COR-L47 (cell line): ENCODE measurements around the gene SNX22.

Experiments used
- DNase-seq: peaks from one replicate; lab custom pipeline; 2025; lab: John Stamatoyannopoulos, UW

Gene SNX22

DNA sequence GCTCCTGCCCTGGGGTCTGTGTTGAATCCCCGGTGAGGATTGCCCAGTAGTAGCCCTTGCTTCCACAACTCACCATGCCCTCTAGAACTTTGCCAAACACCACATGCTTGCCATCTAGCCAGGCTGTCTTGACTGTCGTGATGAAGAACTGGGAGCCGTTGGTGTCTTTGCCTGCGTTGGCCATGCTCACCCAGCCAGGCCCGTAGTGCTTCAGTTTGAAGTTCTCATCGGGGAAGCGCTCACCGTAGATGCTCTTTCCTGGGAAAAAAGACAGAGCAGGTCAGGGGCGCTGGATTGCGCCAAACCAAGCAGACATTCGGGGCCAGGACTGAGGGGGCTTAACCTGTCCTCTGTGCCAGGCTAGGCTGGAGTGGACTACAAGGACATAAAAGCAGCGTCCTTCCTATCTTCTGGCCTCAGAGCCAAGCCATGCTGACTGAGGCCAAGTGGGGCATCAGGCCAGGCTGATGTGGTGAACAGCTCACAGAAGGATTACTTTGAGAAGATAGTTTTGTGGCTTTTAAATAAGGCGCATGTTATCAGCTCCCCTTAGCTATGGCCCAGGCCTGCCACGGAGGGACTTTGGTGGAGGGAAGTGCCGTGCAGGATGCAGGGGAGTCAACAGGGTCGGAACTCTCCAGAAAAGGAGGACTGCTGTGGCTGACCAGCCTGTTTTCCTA is 5.3 kb downstream of the SNX22 start:
- no peak for DNase-seq

GRCh38 chr15:64157599-64158125 is 6.1 kb downstream of the SNX22 start:
- no peak for DNase-seq

- DNase-seq: no peak
Observed at GRCh38 chr15:64158363-64159134, 7.0 kb downstream of the SNX22 start.

DNA sequence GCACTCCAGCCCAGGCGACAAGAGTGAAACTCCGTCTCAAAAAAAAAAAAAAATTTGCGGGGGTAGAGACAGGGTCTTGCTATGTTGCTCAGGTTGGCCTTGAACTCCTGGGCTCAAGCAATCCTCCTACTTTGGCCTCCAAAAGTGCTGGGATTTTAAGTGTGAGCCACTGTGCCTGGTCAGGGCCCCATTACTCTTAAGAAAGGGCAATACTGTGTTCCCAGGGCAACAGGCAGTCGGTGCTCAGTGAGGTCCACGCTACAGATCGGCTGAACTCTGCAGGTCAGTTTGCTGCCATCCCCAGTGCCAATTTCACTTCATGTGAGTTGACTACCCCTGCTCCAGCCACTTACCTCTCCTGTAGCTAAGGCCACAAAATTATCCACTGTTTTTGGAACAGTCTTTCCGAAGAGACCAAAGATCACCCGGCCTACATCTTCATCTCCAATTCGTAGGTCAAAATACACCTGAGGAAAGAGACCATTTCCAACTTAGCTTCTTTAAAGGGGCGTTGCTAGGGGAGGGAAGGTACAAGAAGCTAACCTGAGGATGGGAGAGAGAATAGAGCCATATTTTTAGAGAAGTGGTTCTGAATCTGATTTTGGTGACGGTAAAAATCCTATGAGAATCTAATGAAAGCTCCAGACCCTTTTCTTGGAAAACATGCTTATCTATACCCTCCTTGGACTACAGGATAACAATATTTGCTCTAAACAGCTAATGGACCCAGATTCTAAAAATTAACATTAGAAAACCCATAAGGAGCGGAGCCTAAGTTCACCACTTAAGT is 10.4 kb downstream of the SNX22 start:
- no peak for DNase-seq

DNA sequence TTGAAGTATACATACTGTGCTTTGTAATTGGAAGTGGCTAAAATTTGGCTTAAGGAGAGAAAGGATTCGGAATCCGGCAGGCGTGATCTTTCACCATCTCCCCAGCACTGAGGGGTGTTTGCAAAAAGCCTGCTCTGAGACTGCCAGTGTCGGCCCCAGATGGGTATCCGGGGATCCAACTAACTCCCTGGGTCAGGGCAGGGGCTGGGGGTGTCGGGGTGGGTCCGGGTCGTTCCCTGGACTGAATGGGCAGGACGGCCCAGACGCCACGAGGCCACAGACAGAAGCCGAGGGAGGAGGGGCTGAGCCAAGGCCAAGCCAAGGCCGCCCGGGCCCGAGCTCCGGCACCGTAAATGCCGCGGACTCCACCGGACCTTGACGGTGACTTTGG is 10.9 kb downstream of the SNX22 start:
- DNase-seq: no peak

DNA sequence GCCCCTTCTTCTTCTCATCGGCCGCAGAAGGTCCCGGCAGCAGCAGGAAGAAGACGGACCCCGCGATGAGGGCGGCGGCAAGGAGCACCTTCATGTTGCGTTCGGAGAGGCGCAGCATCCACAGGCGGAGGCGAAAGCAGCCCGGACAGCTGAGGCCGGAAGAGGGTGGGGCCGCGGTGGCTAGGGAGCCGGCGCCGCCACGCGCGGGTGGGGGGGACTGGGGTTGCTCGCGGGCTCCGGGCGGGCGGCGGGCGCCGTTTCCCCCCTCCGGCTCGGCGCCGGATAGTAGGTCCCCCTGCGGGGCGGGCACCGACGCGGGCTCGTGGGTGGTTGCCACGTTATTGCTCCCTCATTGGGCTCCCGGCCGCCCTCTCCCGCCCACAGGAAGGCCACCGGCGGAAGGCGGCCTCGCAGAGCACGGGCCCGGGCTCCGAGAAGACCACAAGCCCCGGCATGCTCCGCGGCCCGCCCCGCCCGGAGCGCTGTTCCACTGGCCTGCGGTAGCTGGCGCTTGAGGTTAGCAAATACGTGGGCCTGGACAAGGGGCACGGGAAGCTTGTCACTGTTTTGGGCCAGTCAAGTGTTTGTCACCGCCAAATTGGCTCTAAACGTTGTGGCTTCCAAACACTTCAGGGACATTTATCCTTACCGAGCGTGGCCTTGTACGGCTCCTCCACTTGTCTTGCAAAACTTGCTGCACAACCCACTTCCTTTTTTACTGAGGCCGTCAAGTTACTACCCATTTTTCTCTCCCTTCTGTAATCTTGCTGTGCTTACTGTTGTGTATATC is 11.5 kb downstream of the SNX22 start, which contains the start of gene PPIB:
TSS of gene PPIB (minus strand) at position 154 of the 790 bp plus-strand sequence. CDS start at position 118, 36 bp downstream.
- DNase-seq: peak; percentile 97

- no peak for DNase-seq
Observed at GRCh38 chr15:64163659-64164362, 12.3 kb downstream of the SNX22 start.

DNA sequence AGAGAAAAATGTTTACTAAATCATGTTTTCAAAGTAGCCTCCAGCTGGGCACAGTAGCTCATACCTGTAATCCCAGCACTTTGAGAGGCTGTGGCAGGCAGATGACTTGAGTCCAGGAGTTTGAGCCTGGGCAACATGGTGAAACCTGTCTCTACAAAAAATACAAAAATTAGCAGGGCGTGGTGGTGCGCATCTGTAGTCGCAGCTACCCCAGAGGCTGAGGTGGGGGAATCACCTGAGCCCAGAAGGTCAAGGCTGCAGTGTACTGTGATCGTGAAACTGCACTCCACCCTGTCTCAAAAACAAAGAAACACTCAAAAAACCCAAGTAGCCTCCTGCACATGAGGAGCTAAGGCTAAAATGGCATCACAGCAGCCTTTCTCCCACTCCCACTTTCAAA is 12.9 kb downstream of the SNX22 start:
- DNase-seq: no peak

- DNase-seq: no peak
Observed at GRCh38 chr15:64166102-64166890, 14.8 kb downstream of the SNX22 start.

DNA sequence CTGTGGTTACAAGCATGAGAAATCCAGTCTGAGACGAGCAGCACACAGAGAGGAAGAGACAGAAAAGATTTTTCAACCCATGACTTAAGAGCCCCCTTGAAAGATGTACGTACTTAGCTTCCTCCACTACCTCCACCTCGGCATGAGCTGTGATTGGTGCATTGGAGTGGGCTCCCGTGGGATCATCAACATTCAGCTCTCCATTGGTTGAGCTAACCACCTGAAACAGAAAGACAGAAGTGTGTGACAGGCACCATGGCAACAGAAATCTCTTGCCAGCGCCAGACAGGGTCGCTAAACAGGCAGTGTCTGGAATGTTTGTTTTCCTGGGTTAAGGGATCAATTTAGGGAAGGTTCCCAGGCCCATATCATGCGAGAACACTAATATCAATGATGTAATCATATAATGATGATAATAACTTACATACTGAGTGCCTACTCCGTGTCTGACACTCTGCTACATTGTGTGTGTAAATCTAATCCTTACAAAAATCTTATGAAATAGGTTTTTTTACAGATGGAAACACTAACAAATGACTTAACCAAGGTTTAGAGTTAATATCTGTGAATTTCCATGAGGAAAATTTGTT is 28.8 kb downstream of the SNX22 start:
- no peak for DNase-seq

- no peak for DNase-seq
Observed at GRCh38 chr15:64182859-64183370, 31.4 kb downstream of the SNX22 start.

- no peak for DNase-seq
Observed at GRCh38 chr15:64185146-64185911, 33.8 kb downstream of the SNX22 start.

DNA sequence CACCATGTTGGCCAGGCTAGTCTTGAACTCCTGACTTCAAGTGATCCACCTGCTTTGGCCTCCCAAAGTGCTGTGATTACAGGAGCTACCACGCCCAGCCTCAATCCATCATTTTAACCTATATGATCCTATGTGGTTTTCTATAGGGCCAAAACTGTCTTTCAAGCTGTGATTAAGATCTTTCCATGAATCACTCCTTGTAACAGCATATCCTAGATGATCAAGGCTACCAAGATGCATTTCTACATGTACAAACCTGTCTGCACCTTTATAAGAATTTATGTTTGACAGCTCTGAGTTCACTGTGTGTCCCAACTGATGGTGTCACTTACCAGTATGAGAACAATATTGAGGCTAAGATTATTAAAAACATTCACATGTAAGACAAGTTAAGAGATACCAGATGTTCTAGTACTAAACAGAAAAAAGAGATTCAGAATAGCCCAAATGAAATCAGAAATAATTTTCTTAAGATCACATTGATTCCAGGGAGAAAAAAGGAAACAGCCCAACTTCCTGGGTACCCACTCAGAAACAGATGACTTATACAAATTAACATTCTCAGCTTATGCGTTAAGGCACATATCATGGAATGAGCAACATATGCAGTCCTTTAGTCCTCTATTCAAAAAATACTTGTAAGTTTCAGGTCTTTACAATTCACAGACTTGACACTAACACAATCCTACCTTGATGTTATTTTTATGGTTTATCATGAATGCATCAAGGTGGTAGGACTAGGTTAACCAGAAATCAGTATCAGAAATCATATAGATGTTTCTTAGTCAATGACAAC is 36.1 kb downstream of the SNX22 start:
- DNase-seq: no peak

DNA sequence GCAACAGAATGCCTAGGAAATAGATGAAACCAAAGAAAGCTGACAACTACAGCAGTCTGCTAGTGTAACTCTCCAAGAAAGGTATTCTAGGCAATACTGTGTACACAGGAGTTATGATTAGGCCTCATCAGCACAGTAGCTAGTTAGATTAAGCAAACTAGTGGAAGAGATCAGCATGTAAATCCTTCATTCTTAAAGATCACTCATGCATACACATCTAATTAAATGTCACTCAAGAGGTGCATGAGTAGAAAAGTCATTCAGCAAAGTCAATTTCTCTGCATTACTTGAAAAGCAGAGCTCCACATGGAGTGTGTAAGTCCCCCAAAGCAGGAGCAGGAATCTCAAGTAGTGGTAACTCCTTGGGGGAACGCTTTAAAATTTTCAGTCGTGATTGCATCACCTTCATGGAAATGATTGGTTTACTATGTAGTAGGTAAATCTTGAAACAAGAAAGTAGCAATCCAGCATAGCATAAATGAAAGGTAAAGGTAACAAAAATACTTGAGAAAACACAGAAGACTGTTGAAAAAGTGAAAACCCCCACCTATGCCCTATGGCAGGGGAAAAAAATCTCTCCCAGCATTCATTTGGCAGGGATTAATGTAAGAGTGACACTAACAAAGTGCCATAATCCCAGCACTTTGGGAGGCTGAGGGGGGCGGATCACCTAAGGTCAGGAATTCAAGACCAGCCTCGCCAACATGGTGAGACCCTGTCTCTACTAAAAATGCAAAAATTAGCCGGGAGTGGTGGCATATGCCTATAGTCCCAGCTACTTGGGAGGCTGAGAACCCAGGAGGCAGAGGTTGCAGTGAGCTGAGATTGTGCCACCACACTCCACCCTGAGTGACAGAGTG is 40.7 kb downstream of the SNX22 start:
- DNase-seq: no peak

DNA sequence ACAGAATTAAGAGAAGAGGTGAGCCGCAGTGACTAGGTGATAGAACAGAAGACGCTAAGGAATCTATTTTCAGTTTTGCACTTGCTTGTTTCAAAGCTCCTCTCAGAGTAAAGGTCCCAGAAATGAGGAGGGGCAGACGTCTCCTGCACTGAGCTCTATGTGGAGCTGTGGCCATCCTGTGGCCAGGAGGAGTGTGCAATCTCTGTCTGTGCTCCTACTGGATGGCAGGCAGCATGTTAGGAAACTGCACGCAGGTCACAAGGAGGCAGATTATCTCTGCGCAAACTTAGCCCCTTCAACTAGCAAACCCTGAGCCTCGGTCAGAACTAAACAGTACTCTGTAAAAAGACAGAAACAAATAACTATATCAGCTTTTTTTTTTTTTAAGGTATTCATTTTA is 42.4 kb downstream of the SNX22 start:
- DNase-seq: no peak

DNA sequence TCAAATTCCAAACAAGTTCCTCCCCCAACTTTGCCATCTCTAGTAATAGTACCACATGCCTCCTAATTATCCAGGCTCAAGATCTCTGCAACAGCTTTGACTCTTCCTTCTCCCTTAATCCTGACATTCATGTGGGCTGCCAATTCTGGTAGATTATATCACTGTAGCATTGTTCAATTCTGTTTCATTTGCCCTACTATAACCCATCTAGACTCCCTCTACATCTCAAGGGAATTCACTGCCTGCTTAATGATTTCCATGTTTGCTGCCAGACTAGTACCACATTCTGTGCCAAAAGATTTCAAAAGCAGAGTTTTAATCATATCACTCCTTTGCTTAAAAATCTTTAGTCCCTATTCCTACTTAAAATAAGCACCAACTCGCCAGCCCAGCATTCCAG is 45.9 kb downstream of the SNX22 start:
- no peak for DNase-seq

DNA sequence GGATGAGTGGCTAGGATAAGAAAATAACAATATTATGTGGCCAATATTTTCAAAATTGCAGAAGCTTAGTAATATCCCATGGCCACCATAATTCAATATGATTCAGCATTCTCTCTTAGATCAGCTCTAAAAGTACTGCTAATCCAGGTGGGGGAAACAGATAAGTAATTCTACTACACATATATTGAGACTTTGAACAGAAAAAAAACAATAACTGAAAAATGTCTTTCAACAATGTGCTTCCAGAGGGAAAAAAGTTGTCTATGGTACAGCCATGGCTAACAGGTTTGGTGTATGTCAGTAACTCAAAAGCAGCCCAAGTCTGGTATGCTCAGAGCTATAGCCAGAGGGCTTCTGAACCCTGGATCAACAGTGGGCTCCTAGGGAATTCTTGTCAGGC is 53.7 kb downstream of the SNX22 start:
- no peak for DNase-seq
